HepG2 (cell line): Measurements from ENCODE around the gene CNTFR. TPM values are rescaled to one million over a fixed set of nuclear protein-coding genes. Genes with fewer than 3 reads are reported as not detected.

ENCODE experiments used
- CEBPB ChIP-seq: IDR thresholded peaks from 2 replicates; pipeline ENCODE4 v1.6.1; 2011; ENCODE audit warnings: low read depth, low read length, improper control_type of control experiment, borderline replicate concordance
- EZH2 ChIP-seq: conservative IDR thresholded peaks from 2 replicates; pipeline ENCODE4 v1.6.1; 2012; ENCODE audit warnings: mild to moderate bottlenecking, low read depth, low read length, moderate library complexity
- FOXK2 ChIP-seq: fragments of 450-650 bp; IDR thresholded peaks from 2 replicates; pipeline ENCODE4 v1.6.1; 2016
- HES4 ChIP-seq: sonication (generic); formaldehyde crosslinking; IDR thresholded peaks from 2 replicates; pipeline ENCODE4 v1.9.0; 2021; ENCODE audit warnings: mild to moderate bottlenecking, missing genetic modification reagents, borderline replicate concordance
- KLF9 ChIP-seq: IDR thresholded peaks from 2 replicates; pipeline ENCODE4 v1.6.1; 2016; ENCODE audit warnings: low read depth
- KMT2B ChIP-seq: IDR thresholded peaks from 2 replicates; pipeline ENCODE4 v1.6.1; 2016; ENCODE audit warnings: missing genetic modification reagents, missing compliant biosample characterization
- MYC ChIP-seq: sonication (generic); formaldehyde crosslinking; IDR thresholded peaks from 2 replicates; pipeline ENCODE4 v1.9.0; 2021; ENCODE audit warnings: missing genetic modification reagents, borderline replicate concordance
- NCOA1 ChIP-seq: sonication (generic); formaldehyde crosslinking; IDR thresholded peaks from 2 replicates; pipeline ENCODE4 v1.9.0; 2021; ENCODE audit warnings: missing genetic modification reagents
- ZC3H4 ChIP-seq: sonication (generic); formaldehyde crosslinking; IDR thresholded peaks from 2 replicates; pipeline ENCODE4 v1.4.0; 2020; ENCODE audit warnings: missing genetic modification reagents, borderline replicate concordance
- ZNF24 ChIP-seq: fragments of 450-650 bp; IDR thresholded peaks from 2 replicates; pipeline ENCODE4 v1.6.1; 2017; ENCODE audit warnings: antibody characterized with exemption, mild to moderate bottlenecking
- ZNF253 ChIP-seq: sonication (generic); formaldehyde crosslinking; IDR thresholded peaks from 2 replicates; pipeline ENCODE4 v1.8.0; 2022; ENCODE audit warnings: mild to moderate bottlenecking, missing genetic modification reagents, borderline replicate concordance
- ZNF773 ChIP-seq: sonication (generic); formaldehyde crosslinking; IDR thresholded peaks from 2 replicates; pipeline ENCODE4 v1.4.0; 2020; ENCODE audit warnings: missing genetic modification reagents, borderline replicate concordance
- polyA plus RNA-seq, 8 experiments: library from polyadenylated mRNA; depleted of rRNA in 3 of 8; stranded (reverse) in 7 of 8; unstranded in 1 of 8; fragments of >200 nt; fragmentation: Illumina TruSeq in 4 of 8; extraction: Trizol in 4 of 8; gene quantifications; 2 replicates each; pipeline versions ENCODE4 v1.2.1 to v1.2.3, GENCODE V29; 2011 to 2016; ENCODE audit warnings: low read depth in 4 of 8, missing spikeins in 1 of 8, mixed read lengths in 1 of 8; ENCODE audit not compliant: insufficient read depth in 1 of 8
- total RNA-seq, 5 experiments: library from RNA; depleted of rRNA; stranded (reverse); fragments of >200 nt; fragmentation: Illumina TruSeq; extraction: Trizol; gene quantifications; 2 replicates each; pipeline ENCODE4 v1.2.3, GENCODE V29; 2016; ENCODE audit warnings: low read depth in 1 of 5
- TF ChIP-seq, protein P1 (sequence below), 2 experiments: sonication (generic) in 1 of 2; formaldehyde crosslinking in 1 of 2; IDR thresholded peaks; 2 replicates each; pipeline versions ENCODE4 v1.6.1 to v1.9.0; 2014 to 2022; ENCODE audit warnings: antibody characterized with exemption in 1 of 2, borderline replicate concordance in 1 of 2, inconsistent platforms in 1 of 2, low read depth in 1 of 2, missing genetic modification reagents in 1 of 2
- TF ChIP-seq, protein P2 (sequence below): sonication (generic); formaldehyde crosslinking; IDR thresholded peaks from 2 replicates; pipeline ENCODE4 v1.5.0; 2020; ENCODE audit warnings: mild to moderate bottlenecking, missing genetic modification reagents
- TF ChIP-seq, protein P3 (sequence below): fragments of 450-650 bp; IDR thresholded peaks from 2 replicates; pipeline ENCODE4 v1.6.1; 2017
- TF ChIP-seq, protein P4 (sequence below): sonication (generic); formaldehyde crosslinking; IDR thresholded peaks from 2 replicates; pipeline ENCODE4 v1.5.0; 2020; ENCODE audit warnings: mild to moderate bottlenecking, missing genetic modification reagents, borderline replicate concordance

Gene CNTFR
- total and polyA plus RNA-seq, 2 of the 13 experiments (the other 11 are each of a cell fraction or from before 2014, with no cell fraction given) = not detected

DNA sequence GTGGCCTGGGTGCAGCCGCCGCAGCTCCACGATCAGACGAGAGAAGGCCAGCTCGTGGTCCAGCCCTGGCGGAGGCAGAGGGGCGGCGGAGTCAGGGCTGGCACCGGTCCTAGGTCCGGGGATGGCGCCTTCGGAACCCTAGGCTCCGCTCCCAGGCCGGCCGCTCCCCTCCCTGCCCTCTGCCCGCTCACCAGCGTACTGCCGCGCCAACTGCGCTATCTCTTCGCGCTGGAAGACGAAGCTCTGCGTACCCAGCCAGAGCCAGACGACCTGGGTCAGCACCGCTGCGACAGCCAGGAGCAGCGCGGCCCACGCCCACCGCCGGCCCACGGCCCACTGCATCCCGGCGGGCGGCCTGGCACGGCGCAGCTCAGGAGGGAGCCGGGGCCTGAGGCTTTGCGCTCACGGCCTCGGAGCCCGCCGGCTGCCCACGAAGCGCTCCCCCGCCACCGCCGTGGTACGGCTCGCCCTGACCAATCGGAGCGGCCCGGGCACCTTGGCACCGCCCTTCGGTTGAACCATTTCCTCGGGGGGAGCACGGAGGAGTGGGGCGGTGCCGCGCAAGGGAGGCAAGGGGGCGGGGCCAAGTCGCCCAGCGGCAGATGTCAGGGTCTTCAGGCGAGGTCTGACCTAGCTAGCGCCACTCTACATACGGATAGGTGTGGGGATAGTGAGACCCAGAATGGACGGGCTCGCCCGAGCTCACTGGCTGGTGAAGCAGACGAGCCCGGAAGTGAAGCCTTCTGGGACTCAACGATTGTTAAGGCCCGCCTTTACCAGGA is 48.0 kb upstream of the CNTFR start, which contains the start of gene SIGMAR1 (continued):
- TF ChIP-seq ZC3H4 (no peak), KMT2B (CRISPR knock-in tag) (no peak), MYC (CRISPR knock-in tag) (peak; percentile 91), KLF9 (CRISPR knock-in tag) (no peak), ZNF773 (CRISPR knock-in tag) (peak; percentile 62; the same call in 1 of the 2 replicates), HES4 (CRISPR knock-in tag) (no peak; the same call in 1 of the 2 replicates), ZNF24 (no peak), FOXK2 (peak; percentile 66; the same call in 1 of the 2 replicates), EZH2 (no peak), NCOA1 (no peak), ZNF253 (CRISPR knock-in tag) (peak; percentile 7; the same call in 1 of the 2 replicates), CEBPB (no peak)
- TF ChIP-seq, protein P1, sequence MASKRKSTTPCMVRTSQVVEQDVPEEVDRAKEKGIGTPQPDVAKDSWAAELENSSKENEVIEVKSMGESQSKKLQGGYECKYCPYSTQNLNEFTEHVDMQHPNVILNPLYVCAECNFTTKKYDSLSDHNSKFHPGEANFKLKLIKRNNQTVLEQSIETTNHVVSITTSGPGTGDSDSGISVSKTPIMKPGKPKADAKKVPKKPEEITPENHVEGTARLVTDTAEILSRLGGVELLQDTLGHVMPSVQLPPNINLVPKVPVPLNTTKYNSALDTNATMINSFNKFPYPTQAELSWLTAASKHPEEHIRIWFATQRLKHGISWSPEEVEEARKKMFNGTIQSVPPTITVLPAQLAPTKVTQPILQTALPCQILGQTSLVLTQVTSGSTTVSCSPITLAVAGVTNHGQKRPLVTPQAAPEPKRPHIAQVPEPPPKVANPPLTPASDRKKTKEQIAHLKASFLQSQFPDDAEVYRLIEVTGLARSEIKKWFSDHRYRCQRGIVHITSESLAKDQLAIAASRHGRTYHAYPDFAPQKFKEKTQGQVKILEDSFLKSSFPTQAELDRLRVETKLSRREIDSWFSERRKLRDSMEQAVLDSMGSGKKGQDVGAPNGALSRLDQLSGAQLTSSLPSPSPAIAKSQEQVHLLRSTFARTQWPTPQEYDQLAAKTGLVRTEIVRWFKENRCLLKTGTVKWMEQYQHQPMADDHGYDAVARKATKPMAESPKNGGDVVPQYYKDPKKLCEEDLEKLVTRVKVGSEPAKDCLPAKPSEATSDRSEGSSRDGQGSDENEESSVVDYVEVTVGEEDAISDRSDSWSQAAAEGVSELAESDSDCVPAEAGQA (IDR thresholded peaks at IDR 0.05; ENCODE audit: low read depth) = peak; percentile 39; the same call in 1 of the 2 replicates
- TF ChIP-seq, protein P1 (CRISPR knock-in tag; IDR thresholded peaks at IDR 0.05; ENCODE audit: borderline replicate concordance) = no peak
- TF ChIP-seq, protein P2, sequence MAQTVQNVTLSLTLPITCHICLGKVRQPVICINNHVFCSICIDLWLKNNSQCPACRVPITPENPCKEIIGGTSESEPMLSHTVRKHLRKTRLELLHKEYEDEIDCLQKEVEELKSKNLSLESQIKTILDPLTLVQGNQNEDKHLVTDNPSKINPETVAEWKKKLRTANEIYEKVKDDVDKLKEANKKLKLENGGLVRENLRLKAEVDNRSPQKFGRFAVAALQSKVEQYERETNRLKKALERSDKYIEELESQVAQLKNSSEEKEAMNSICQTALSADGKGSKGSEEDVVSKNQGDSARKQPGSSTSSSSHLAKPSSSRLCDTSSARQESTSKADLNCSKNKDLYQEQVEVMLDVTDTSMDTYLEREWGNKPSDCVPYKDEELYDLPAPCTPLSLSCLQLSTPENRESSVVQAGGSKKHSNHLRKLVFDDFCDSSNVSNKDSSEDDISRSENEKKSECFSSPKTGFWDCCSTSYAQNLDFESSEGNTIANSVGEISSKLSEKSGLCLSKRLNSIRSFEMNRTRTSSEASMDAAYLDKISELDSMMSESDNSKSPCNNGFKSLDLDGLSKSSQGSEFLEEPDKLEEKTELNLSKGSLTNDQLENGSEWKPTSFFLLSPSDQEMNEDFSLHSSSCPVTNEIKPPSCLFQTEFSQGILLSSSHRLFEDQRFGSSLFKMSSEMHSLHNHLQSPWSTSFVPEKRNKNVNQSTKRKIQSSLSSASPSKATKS (CRISPR knock-in tag) = no peak
- TF ChIP-seq, protein P3, sequence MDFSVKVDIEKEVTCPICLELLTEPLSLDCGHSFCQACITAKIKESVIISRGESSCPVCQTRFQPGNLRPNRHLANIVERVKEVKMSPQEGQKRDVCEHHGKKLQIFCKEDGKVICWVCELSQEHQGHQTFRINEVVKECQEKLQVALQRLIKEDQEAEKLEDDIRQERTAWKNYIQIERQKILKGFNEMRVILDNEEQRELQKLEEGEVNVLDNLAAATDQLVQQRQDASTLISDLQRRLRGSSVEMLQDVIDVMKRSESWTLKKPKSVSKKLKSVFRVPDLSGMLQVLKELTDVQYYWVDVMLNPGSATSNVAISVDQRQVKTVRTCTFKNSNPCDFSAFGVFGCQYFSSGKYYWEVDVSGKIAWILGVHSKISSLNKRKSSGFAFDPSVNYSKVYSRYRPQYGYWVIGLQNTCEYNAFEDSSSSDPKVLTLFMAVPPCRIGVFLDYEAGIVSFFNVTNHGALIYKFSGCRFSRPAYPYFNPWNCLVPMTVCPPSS = no peak
- TF ChIP-seq, protein P4, sequence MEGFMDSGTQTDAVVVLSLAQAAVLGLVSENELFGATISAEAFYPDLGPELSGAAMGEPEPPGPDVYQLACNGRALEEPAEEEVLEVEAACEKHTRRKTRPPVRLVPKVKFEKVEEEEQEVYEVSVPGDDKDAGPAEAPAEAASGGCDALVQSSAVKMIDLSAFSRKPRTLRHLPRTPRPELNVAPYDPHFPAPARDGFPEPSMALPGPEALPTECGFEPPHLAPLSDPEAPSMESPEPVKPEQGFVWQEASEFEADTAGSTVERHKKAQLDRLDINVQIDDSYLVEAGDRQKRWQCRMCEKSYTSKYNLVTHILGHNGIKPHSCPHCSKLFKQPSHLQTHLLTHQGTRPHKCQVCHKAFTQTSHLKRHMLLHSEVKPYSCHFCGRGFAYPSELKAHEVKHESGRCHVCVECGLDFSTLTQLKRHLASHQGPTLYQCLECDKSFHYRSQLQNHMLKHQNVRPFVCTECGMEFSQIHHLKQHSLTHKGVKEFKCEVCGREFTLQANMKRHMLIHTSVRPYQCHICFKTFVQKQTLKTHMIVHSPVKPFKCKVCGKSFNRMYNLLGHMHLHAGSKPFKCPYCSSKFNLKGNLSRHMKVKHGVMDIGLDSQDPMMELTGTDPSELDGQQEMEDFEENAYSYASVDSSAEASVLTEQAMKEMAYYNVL (CRISPR knock-in tag) = 0 out of 2 replicates have a peak, but pooled peaks have one; percentile 60
